HG03520 (cell line): ENCODE data around the gene GRIP1.
A peak's percentile ranks its signal among the peaks of the same experiment; 100 is the strongest.
"Not testable (repeated sequence)": the region's sequence is repeated elsewhere in the genome, so short reads cannot be mapped to it uniquely, and the experiment has no call there.

ENCODE experiments used
- ATAC-seq: cut with Tn5 transposase; IDR thresholded peaks from one replicate; pipeline ENCODE4 v1.9.1; 2021; ENCODE audit warnings: mild to moderate bottlenecking, moderate library complexity; ENCODE audit not compliant: unreplicated experiment

GRIP1 gene

DNA sequence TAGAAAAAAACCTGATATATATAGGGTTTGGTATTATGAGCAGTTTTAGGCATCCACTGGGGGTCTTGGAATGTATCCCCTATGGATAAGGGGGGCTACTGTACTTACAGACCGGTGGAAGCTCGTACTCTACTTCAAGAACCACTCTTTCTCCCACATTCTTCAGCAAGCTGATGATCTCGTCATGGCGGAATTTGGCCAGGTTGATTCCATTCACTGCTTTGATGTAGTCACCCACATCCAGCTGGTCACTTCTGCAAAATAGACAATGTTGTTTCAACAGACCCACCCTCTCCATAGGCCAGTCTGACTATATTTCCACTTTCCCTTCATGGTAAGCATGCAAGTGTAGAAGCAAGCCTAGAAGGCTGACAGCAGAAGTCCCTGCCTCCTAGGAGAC, 139.9 kb downstream of the GRIP1 start:
- no peak for ATAC-seq

DNA sequence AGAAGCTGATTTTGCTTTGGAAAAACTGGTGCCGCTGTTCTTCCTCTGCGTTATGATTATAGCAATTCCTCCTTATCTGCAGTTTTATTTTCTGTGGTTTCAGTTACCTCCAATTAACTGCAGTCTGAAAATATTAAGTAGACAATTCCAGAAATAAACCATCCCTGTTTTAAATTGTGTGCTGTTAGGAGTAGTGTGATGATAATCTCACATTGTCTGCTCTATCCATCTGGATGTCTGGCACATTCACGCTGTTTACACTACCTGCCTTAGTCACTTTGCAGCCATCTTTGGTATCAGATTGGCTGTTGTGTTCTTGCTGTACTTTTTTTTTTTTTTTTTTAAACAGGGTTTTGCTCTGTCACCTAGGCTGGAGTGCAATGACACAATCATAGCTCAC, 141.0 kb downstream of the GRIP1 start:
- ATAC-seq: no peak

DNA sequence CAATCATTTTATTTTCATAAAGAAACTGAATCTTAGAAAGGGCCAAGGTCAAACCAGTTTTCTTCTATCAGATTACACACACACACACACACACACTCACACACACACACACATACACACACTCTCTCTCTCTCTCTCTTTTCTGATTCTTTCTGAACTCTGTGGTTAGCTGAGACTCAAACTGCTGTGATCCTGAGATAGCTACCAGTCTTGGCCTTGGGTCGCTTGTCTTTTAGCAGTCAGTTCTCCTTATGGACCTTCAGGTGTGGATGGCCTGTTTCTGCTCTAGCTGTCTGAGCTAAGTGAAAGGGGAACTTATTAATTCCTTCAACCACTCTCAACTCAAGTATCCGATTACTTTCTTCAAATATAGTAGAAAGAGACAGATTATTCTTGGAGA, 145.1 kb downstream of the GRIP1 start:
- no peak for ATAC-seq

DNA sequence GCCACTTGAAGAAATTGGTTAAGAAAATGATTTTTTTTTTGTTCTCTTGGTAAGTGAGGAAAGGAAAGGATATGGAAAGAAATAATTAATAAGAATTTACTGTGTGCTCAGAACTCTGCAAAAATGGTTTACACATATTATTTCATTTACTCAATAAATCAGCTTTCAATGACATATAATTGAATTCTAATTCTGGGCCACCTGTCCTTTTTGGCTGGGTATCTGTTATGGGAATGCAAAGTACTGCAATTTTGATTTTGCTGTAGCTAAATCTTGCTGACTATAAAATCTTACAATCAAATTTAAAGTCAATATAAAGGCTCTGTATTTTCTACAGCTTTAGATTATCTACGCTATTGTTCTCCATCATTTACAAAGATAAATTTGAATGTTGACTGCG, 147.1 kb downstream of the GRIP1 start:
- no peak for ATAC-seq

DNA sequence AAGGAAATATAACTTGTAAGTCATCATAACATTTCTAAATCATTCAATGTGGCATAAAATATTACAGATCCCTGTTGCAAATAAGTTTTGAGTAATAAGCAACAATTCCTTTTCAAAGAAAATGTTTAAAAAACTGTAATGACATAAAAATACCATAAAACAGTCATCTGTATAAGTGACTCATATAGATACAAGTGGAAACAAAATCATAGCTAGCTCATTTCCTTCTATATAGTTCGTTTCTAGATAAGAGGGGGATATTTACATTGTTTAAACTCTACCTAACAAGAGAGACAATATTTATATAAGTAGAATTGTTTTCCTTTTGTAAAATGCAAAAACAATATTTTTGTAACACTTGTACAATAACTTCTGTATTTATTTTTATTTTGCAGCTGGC, 148.9 kb downstream of the GRIP1 start:
- no peak for ATAC-seq

DNA sequence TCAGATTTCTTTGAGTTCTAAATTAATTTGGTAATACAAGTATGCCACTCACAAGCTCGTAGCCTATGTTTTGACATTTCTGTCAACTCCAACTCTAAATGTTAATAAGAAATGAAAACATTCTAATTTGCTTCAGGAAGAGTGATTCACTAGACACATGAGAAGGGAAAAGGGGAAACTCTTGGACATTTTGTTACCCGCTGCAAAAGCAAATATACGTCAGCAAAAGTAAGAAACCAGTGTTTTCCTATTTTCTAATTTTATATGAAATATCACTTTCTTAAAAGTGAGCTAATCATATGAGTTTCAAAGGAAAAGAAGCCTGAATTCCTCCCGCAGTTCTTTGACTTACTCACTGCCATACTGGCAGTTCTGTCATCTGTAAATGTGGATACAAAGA, 162.3 kb downstream of the GRIP1 start:
- ATAC-seq: no peak

DNA sequence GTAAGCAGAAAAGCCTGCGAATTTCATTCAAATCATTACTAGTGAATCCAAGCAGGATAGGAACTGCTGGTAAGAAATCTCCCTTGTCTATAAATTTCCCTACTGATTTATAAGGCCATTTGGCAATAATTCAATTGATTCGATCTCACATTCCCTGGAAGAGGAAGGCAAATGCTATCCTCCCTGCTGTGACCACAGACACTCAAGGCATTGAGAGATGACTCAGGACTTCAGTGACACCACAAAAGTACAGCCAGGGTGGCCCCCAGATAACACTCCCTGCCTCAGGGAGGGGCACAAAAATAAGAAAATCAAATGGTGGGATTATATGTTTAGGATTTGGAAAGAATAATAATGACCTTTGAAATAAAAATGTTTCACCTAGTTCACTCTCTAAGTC, 162.7 kb downstream of the GRIP1 start:
- ATAC-seq: no peak

DNA sequence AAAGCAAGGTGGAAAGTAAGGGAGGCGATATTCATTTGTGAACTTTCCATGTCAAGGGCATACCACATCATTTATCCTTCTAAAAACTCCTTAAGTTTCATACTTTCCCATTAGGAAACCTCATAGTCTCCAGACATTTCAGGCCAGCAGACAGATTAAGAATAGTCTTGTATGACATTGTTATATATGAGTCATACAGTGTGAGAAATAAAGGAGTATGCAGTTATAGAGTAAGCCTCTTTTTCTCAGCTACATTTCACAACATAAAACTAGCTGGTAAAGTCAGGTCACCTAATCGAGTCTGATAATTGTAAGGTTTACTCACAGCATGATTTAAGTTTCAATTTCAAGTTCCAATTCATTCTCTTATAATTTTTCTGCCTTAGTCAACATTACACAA, 164.3 kb downstream of the GRIP1 start:
- no peak for ATAC-seq

DNA sequence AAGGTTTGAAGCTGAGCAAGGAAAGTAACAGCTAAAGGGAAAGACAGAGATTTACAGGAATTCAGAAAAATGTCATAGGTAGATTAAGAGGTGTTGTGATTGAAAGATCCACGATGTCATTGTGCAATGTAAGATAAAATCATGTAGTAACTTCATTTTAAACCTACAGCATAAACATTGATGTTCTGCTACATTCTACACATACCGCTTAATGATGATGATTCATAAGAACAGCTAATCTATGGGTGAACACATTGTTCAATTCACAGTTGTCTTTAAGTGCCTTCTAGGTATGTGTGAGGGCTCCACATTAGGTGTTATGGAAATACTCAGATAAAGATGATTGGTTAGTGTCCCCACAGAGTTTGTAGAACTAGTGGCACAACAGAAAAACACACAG, 170.9 kb downstream of the GRIP1 start:
- no peak for ATAC-seq

DNA sequence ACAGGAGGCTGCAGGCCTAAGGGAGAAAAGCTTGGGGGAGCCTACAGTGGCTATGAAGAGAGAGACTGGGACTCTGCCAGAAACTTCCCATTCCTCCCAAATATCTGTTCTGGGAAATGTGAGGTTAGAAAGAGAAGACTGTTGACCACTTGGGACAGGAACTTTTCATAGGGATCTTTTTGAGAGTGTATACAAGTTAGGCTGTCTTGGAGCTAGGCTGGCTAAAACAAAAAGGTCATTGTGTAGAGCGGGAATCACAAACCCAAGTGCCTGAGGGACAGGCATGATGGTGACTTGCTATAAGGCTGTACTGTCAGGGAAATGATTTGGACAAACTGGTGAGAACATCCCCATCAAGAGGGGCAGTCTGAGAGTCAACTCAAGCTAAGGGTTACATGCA, 175.1 kb downstream of the GRIP1 start:
- no peak for ATAC-seq

DNA sequence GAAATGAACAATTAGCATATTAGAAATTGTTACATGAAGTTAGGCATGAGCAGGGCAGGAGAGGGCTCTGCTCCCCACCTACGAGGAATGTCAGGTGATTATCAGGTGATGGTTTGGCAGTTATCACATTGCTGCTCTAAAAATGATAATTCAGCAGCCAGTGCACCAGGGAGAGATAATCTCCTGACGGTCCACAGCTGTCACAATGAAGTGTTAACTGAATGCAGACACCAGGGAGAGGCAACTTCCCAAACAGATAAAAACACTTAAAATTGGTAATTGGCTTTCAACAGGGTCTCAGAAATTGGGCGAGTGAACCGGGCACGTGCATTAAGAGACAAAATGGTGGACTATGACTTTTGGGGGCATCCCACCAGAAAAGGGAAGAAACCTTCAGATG, 176.0 kb downstream of the GRIP1 start:
- ATAC-seq: no peak

DNA sequence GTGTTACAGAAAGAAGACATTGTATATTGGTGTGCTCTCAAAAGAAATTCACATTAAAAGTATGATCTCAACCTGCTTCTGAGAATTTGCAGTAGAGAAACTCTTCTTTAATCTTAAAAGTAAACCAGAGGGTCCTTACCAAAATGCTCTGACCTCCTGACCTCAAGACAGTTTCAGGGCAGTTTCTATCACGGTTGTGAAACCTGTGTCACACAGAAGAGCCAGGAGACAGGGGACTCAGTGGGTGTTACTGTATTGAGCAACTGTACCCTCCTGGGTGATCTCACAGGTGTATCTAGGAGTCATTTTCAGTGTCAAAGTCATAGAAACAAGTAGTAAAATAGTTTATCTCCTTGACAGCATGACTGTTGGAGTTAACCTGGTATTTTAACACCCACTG, 178.0 kb downstream of the GRIP1 start:
- peak; percentile 99 for ATAC-seq

DNA sequence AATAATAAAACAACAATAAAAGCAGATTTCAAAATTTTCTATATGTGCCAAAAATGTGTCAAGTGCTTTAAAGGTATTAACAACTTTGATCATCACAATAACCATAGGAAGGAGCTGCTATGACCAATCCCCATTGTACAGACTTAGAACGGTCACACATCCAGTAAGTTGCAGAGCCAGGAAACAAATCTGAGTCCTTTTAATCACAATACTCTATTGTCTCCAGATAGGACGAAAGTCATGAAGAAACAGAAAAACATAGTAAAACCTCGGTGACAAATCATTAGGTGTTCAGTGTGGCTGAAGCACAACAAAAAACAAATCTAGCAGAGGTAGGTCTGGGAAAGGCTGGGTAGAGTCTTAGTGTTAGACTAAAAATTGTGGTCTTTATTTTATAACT, 178.8 kb downstream of the GRIP1 start:
- ATAC-seq: no peak

DNA sequence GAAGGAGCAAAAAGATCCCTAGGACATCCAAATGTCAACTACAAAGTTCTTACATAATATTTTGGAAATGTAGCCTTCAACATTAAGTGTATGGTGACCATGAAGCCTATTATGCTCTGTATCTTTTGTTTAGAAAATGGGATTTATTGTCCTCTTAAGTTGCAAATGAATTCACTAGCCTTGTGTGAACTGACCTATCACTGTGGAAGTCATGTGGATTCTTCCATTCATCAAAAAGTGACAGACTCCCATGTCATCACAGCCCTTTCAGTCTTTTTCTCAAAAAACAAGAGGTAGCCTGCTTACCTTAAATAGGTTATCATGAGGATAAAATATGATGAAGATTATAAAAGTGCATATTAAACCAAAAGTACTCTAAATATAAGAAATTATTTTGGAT, 179.9 kb downstream of the GRIP1 start:
- ATAC-seq: no peak

DNA sequence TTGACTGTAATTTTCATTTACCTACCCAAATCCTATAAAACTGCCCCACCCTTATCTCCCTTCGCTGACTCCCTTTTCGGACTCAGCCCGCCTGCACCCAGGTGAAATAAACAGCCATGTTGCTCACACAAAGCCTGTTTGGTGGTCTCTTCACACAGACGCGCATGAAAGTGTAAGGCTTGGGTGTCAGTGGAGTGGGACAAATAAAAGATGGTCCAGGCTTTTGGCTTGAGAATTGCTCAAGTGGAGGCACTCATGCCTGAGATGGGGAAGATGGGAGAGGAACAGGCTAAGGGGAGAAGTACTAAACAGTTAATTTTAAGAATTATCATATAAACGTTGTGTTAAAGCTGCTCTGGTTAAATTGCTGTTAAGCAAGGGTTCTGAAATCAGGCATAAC, 180.8 kb downstream of the GRIP1 start:
- not testable (repeated sequence) for ATAC-seq

DNA sequence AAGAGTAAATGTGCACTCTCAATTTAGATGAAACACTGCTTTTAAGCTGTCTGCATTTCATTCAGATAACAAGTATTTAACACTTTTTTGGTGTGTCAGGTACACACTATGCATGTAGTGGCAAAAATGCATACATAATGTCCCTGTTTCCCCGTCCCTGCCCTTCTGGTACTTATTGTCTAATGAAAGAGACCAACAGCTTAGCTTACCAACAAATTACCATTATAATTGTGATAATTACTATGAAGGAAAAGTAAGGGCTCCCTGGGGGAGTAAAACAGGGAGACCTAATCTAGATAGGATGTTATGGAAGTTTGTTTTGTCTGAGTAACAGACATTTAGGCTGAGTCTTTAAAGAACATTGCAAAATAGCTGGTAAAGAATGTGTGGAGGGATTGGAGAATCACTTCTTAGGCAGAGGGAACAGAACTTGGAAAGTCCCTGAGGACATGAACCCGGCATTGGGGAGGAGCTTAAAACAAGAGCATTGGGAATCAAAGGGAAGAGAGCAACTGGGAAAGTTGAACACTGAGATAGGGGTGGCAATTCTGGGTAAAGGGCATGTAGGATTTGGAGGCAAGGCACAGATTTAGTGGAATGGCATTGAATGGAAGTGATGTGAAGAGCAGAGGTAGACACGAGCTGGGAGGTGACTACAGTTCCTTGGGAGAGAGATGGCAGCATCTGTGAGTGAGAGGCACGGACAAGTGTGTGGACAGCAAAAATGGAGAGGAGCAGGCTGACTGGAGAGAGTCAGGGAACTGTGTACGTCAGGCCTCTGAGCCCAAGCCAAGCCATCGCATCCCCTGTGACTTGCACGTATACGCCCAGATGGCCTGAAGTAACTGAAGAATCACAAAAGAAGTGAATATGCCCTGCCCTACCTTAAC, 181.6 kb downstream of the GRIP1 start:
- ATAC-seq: no peak

DNA sequence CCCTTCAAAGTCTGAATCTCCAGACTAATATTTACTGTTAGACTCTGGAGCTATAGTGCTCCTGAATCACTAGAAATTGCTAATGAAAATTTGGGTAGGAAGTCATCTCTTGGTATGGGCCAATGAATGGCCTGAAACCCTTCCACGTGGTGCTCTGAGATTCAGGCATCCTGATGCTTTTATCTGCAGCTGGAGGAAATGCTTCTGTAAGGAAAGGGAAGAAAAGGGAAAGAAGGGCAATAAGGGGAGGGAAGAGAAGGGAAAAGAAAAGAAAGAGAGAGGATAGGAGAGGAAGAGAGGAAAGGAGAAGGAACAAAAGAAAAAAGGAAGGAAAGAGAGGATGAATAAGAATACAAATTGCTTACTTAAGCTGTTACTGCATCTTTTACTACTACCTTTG, 182.3 kb downstream of the GRIP1 start:
- ATAC-seq: no peak

DNA sequence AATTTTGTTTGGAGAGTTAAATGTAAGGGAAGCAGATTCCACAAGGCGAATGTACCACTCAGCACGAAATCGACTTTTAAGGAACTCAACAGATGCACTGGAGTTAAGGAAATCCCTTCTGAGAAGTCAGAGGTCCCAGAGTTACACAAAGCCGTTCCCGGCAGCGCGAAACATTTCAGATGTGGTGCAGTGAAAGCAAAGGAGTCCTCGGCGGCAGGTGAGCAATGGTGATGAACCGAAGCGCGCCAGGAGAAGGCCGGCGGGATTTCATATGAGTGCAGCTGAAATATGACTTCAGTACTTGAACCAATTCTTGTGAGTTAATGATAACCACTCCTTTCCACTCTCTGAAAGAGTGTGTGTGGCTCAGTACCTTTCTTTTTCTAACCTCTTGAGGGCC, 183.2 kb downstream of the GRIP1 start:
- no peak for ATAC-seq

DNA sequence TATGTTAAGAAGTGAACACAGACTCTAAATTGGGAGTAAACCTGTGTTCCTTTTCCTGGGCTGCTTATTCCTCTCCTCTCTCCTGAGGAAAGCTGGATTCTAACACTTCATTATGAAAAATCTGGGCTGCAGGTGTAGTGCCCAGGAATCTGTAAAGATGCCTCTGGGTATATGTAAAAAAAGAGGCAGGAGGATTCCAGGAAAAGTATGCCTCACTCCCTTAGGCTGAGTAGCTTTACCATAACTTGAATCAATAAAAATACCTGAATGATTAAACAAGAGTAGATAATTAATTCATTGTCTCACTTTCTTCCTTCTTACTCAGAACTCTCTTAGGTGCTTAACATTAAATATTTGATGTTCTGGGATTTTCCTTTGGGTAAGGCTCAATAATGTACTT, 185.1 kb downstream of the GRIP1 start:
- ATAC-seq: no peak

DNA sequence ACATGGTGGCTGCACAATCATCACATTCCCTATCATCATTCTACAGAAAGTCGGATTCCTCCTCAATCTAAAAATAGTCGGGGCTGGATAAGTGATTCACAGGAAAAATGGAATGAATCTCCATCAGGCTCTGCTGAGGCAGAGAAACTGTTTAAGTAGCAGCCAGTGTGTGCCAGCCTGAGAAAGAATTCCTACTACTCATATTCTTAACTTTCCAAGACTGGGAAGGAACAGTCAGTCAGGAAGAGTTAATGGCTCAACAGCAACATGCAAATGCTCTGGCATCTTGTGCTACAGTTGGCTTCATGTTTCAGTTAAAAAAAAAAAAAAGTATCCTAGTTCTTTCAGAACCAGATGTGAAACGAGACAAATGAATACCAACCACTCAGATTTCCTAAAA, 187.0 kb downstream of the GRIP1 start:
- ATAC-seq: no peak

DNA sequence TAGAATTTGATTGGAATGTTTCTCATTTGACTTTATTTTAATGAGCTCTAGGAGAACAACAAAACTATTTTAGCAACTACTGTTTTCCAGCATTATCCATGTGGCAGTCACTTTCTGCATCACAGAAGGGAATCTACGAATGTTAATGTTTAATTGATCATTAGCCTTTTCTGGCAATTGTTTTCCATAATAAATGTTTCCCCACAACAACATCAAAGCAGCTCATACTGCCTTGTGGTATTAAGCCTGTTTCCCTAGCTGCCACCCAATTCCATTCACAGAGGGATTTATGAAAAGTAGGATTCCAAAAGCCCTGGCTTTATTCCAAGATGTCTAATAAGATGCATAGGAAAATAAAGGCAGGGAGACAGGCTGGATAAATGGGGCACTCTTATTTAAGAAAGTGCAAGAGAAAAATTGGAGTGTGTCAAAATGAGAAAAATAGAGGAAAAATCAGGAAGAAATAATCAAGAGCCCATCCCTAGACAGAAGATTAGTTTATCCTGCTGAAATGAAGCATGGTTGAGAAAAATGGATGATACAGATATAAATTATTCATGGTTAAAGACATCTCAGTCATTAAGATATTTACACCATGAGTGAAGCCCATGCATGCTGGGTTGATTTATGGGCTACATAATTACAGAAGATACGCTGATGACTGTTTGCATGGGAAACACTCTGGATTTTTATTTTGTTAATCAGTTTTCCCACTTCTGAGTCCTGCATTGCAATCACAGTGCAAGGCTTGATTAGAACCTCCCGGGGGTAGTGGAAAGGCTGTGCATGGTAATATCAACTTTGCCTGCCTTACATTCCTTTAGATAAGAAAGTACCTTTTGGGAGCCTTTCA, 196.3 kb downstream of the GRIP1 start:
- no peak for ATAC-seq

DNA sequence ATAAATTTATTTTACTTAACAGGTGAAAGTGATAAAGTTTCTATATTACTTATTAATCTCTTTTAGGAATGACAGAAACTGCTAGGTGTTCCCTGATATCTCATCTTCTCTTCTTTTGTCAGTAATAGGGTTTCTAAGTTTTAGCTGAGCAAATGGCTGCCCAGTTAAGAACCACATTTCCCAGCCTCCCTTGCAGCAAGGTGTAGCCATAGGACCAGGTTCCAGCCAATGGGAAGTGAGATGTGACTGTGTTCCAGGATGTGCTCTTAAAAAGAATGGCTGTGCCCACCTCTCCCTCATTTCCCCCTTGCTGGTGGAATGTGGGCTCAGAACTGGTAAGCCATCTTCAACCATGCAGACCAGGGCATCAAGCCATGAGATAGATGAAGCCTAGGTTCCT, 210.9 kb downstream of the GRIP1 start:
- ATAC-seq: no peak
